ENCODE results near the gene TARS1. TPM values are rescaled to one million over a fixed set of nuclear protein-coding genes. Genes with fewer than 3 reads are reported as not detected.

TARS1 gene
- total RNA-seq, 2 experiments from 2014 or later, result 208 to 210 TPM

DNA sequence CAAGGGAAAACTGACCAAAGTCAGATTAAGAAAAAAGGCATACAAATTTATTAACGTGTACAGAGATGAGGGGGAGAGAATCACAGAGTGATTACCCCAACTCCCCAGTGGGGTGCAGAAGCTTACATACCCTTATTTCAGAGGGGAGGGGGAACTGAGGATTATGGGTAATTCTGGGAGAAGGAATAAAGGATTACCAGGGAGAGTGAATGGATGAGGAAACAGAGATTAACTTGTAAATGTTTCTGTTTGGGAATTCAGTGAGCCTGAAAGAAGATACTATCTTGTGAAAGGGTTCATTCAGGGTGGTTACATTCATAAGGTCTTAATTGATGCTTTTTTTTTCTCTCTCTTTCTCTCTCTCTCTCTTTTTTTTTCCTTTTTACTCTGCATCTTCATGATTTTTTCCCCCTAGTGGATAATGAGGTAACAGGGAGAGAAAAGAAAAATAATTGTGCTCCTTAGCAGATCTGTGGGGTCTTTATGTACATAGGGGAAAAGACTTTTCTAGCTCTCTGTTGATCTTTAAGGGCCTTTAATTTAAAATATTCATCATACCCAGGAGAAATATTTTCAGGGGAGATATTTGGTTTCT lies 49.4 kb downstream of the TARS1 start:
- ATAC-seq, result no peak
- H3K27me3 Mint-ChIP-seq, result no peaks in the 10 kb centered on the region
- H3K4me1 Mint-ChIP-seq (ENCODE audit: low read depth), result no peaks in the 10 kb centered on the region
- H3K4me3 Mint-ChIP-seq, result no peak overlapping the region
- intact Hi-C loops (cut with micrococcal nuclease), result no loop called here
- H3K9me3 Mint-ChIP-seq, result no peaks in the 10 kb centered on the region
- TF ChIP-seq, protein P1, sequence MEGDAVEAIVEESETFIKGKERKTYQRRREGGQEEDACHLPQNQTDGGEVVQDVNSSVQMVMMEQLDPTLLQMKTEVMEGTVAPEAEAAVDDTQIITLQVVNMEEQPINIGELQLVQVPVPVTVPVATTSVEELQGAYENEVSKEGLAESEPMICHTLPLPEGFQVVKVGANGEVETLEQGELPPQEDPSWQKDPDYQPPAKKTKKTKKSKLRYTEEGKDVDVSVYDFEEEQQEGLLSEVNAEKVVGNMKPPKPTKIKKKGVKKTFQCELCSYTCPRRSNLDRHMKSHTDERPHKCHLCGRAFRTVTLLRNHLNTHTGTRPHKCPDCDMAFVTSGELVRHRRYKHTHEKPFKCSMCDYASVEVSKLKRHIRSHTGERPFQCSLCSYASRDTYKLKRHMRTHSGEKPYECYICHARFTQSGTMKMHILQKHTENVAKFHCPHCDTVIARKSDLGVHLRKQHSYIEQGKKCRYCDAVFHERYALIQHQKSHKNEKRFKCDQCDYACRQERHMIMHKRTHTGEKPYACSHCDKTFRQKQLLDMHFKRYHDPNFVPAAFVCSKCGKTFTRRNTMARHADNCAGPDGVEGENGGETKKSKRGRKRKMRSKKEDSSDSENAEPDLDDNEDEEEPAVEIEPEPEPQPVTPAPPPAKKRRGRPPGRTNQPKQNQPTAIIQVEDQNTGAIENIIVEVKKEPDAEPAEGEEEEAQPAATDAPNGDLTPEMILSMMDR (IDR thresholded peaks at IDR 0.05), result no peak
- DNase-seq, result no peak
- H3K27ac Mint-ChIP-seq, result no peak overlapping the region
- H3K36me3 Mint-ChIP-seq (ENCODE audit: low read depth), result no peaks in the 10 kb centered on the region
- POLR2A ChIA-PET, result no interaction called here
- CTCF ChIA-PET, result no interaction called here

DNA sequence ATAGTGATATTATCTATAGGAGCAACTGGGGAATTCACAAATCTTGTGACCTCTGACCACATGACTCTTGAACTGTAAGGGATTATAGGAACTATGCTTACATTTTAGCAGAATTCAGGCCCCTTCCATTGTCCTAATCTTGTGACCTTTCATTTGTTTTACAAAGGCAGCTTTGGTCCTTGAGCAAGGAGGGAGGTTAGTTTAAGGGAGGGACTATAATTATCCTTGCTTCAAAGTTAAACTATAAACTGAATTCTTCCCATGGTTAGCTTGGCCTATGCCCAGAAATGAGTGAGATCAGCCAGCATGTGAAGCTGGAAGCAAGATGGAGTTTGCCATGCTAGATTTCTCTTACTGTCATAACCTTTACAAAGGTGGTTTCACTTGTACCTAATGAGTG lies 51.2 kb downstream of the TARS1 start:
- Mint-ChIP-seq H3K36me3 (ENCODE audit: low read depth) (no peaks in the 10 kb centered on the region), H3K4me1 (ENCODE audit: low read depth) (no peaks in the 10 kb centered on the region), H3K9me3 (no peaks in the 10 kb centered on the region), H3K27me3 (no peaks in the 10 kb centered on the region), H3K27ac (no peak overlapping the region), H3K4me3 (no peak overlapping the region)
- POLR2A ChIA-PET, result no interaction called here
- no peak for ATAC-seq
- CTCF ChIA-PET, result no interaction called here
- TF ChIP-seq, protein P1 (IDR thresholded peaks at IDR 0.05), result no peak
- intact Hi-C loops (cut with micrococcal nuclease), result no loop called here
- DNase-seq, result no peak

DNA sequence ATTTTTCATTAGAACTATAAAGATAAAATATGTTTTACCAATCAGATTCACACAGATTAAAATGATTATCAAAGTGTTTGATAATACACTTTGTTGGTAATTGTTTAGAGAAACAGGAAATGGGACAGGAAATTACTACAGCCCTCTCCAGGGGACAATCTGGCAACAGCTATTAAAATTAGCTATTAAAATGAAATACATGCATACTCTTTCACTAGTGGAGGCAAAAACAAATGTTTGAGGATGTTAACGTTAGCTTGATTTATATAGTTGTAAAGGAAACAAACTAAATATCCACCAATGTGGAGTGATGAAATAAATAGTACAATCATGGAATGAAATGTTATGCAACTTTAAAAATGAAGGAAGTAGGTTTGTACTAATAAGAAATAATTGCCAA lies 53.7 kb downstream of the TARS1 start:
- ChIA-PET POLR2A (no interaction called here), CTCF (no interaction called here)
- Mint-ChIP-seq H3K4me3 (no peak overlapping the region), H3K36me3 (ENCODE audit: low read depth) (no peaks in the 10 kb centered on the region), H3K9me3 (no peaks in the 10 kb centered on the region), H3K4me1 (ENCODE audit: low read depth) (no peaks in the 10 kb centered on the region), H3K27me3 (no peaks in the 10 kb centered on the region), H3K27ac (no peak overlapping the region)
- DNase-seq (no peak), ATAC-seq (no peak)
- TF ChIP-seq, protein P1 (IDR thresholded peaks at IDR 0.05), result no peak
- intact Hi-C loops (cut with micrococcal nuclease), result no loop called here

DNA sequence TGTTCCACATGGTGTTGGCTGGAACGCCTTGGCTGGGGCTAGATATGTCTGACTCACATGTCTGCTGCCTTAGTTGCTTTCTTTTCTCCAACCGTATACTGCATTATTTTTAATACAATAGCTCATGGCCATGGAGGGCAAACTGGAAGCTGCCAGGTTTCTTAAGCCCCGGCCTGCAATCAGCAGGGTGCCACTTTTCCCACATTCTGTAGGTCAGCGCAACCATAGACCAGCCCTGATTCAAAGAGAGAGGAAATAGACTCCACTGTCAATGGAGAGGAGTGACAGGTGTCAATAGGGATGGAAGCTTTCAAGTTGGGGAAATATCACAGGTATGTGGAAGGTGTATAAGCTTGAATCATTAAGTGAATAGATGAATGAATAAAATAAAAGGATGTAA lies 60.5 kb downstream of the TARS1 start:
- no peaks in the 10 kb centered on the region for H3K9me3 Mint-ChIP-seq
- H3K27ac Mint-ChIP-seq, result no peak overlapping the region
- H3K4me1 Mint-ChIP-seq (ENCODE audit: low read depth), result no peaks in the 10 kb centered on the region
- no peaks in the 10 kb centered on the region for H3K27me3 Mint-ChIP-seq
- intact Hi-C loops (cut with micrococcal nuclease), result no loop called here
- DNase-seq (no peak), ATAC-seq (no peak)
- H3K36me3 Mint-ChIP-seq (ENCODE audit: low read depth), result no peaks in the 10 kb centered on the region
- CTCF ChIA-PET, result no interaction called here
- TF ChIP-seq, protein P1 (IDR thresholded peaks at IDR 0.05), result no peak
- no peak overlapping the region for H3K4me3 Mint-ChIP-seq
- POLR2A ChIA-PET, result interaction anchor here (0.7 kb wide), 1 partner anchor 40 kb away, joined by 3 read pairs; no protein-coding TSS in a partner anchor

DNA sequence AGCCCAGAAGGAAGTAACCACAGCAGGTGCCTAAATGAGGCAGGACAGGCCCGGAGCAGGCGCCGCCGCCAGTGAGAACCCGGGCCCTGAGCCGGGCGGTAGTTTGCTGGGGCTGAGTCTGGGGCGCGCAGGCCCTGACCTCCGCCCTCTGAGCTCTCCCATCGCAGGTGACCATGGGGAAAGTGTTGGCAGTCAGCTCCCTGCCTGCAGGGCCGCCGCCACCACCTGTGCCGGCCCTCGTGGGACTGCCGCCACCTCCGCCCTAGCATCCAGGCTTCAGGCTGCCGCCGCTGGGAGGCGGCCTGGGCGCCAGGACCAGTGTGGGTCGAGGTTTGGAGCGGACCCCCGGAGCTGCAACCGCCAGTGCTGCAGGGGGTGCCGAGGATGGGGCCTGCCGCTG lies 61.1 kb downstream of the TARS1 start:
- ChIA-PET POLR2A (interaction anchor here (0.7 kb wide), 1 partner anchor 41 kb away, joined by 3 read pairs; no protein-coding TSS in a partner anchor), CTCF (no interaction called here)
- Mint-ChIP-seq H3K36me3 (ENCODE audit: low read depth) (no peaks in the 10 kb centered on the region), H3K4me1 (ENCODE audit: low read depth) (no peaks in the 10 kb centered on the region), H3K9me3 (no peaks in the 10 kb centered on the region), H3K4me3 (no peak overlapping the region), H3K27me3 (no peaks in the 10 kb centered on the region), H3K27ac (no peak overlapping the region)
- no peak for ATAC-seq
- intact Hi-C loops (cut with micrococcal nuclease), result no loop called here
- TF ChIP-seq, protein P1 (IDR thresholded peaks at IDR 0.05), result no peak
- no peak for DNase-seq

All from activated CD8-positive, alpha-beta T cell treated with anti-CD3 and anti-CD28 coated beads for 36 hours (primary cell).